OCI-LY1 (cell line): ENCODE measurements around the gene RABEP1.

Experiments
- CTCF ChIP-seq: fragments of 200-600 bp; sonication (generic), shearing (Covaris generic); IDR thresholded peaks from 2 replicates; pipeline ENCODE4 v1.5.1; 2017; ENCODE audit warnings: mild to moderate bottlenecking, antibody characterized with exemption, low read length, moderate library complexity, mixed read lengths
- EZH2 ChIP-seq: fragments of 200-600 bp; sonication (generic), shearing (Covaris generic); IDR thresholded peaks from 2 replicates; pipeline ENCODE4 v1.8.0; 2017; ENCODE audit warnings: borderline replicate concordance, mixed run types, mild to moderate bottlenecking, antibody characterized with exemption, low read length, moderate library complexity, mixed read lengths

- TF ChIP-seq CTCF: no peak
- no peak for TF ChIP-seq EZH2
Observed at GRCh38 chr17:5264893-5265292, 17.2 kb upstream of the RABEP1 start.
